GM12801 (cell line): Measurements from ENCODE around the gene GRAMD1B.

ENCODE experiments used
- TF ChIP-seq, protein P1 (sequence below): IDR thresholded peaks from one replicate; pipeline ENCODE4 v1.5.1; 2011; ENCODE audit warnings: control low read depth; ENCODE audit not compliant: insufficient read length; ENCODE audit errors: extremely low read depth

GRAMD1B gene

DNA sequence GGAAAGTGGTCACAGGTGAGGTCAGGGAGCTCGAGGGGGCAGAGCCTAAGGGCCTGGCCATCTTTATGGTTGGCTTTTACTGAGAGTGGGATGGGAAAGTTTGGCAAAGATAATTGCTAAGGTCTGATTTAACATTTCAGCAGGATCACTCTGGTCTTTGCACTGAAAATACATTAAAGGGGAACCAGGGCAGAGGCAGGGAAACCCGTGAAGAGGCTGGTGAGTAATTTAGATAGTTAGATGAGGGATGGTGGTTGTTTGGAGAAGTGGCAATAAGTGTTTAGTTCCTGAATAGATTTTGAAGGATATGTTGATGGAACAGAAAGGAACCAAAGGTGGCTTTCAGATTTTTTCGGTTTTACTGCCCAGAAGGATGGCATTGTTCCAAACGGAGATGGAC, 173.6 kb downstream of the GRAMD1B start:
- TF ChIP-seq, protein P1, sequence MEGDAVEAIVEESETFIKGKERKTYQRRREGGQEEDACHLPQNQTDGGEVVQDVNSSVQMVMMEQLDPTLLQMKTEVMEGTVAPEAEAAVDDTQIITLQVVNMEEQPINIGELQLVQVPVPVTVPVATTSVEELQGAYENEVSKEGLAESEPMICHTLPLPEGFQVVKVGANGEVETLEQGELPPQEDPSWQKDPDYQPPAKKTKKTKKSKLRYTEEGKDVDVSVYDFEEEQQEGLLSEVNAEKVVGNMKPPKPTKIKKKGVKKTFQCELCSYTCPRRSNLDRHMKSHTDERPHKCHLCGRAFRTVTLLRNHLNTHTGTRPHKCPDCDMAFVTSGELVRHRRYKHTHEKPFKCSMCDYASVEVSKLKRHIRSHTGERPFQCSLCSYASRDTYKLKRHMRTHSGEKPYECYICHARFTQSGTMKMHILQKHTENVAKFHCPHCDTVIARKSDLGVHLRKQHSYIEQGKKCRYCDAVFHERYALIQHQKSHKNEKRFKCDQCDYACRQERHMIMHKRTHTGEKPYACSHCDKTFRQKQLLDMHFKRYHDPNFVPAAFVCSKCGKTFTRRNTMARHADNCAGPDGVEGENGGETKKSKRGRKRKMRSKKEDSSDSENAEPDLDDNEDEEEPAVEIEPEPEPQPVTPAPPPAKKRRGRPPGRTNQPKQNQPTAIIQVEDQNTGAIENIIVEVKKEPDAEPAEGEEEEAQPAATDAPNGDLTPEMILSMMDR = no peak

DNA sequence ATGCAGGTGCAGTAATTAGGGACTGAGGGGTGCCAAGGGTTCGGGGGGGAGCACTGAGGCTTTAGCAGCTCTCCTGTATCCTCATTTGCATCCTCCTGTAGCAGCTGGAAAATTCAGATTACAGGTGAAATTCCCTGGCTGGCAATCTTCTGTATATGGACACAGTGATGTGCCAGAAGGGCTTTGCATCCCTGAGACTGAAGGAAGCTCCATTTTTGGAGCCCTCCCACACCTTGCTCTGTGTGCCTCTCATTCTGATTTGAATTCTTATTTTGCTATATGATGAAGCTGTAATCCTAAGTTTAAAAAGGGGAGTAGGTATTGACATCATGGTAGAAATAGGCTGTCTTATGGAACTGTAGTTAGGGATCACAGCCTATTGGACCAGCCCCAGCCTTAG, 177.7 kb downstream of the GRAMD1B start:
- TF ChIP-seq, protein P1 = no peak

DNA sequence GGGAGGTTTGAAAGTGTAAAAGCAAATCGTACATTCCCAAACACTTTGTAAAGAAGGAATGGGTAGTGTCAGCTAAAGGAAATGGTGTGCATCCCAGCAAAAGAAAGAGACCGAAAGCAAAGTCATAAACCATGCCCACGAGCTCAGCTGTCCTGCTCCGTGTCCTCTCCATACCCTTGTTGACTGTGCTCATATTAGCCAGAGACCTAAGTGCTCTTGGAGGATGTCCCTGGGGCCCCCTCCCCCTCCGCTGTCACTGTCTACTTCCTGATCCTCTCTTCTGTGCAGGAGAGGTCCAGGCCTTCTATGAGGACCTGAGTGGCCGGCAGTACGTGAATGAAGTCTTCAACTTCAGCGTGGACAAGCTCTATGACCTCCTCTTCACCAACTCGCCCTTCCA, 178.3 kb downstream of the GRAMD1B start:
- TF ChIP-seq, protein P1 = no peak

DNA sequence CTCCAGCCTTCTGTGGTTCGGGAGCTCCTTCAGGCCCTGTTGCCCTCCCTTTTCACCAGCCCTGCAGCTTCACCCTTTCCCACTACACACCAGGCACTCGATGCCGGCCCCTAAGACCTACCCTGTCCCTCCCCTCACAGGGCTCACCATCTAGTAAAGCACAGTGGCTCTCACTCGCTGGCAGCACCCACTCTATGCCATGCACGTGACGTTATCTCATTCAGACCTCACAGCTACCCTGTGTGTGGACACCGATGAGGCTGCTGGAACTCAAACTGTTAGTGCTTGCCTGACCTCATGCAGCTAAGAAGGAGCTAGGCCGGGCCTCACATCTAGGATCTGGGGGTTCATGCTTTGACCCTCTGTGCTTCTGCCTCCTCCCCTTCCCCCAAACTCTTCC, 178.9 kb downstream of the GRAMD1B start:
- TF ChIP-seq, protein P1 = no peak

DNA sequence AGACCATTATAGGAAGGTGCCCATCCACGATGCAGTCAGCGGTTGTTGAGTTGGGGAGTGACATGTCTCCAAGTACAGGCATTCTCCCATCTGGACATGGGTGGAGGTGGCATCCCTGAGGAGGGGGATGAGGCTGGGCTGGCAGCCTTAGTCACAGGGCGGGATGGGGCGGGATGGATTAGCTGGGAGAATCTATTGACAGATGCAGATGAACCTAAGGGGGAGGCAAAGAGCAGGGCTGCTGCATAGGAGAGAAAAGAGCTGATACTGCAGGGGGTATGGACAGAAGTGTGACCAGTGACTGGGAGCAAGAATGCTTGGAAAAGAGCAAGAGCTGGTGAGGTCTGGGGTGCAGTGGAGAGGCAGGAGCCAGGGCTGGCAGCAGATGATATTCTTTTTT, 181.6 kb downstream of the GRAMD1B start:
- TF ChIP-seq, protein P1 = no peak

DNA sequence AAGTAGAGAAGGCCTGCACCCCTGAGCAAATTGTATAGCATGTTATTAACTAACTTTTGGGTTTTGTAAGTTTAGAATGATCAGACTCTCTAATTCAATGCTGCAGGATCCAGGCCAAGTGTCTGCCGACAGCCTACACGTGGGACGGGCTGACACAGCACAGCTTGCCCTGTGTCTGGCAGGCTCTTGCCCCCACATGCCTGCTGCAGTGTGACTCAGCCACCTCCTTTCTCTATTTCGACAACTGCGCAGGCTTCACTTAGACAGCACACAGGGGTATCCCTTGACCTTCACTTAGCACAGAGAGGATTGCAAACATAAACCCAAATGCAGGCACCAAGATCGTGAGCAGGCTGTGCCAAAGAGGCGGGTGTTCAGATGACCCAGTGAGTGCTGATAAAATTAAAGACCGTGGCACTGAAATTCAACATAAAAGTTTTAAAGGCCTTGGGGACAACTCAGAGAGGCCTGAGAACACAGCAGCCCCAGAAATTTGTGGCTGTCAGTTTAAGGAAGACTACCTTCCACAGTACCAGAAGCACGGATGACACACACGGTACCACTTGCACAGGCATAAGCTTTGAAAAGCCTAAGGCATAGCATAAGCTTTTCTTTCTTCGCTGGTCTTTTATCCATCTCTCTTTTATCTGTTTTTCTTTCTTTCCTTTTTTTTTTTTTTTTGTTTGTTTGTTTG, 186.6 kb downstream of the GRAMD1B start:
- TF ChIP-seq, protein P1 = no peak

DNA sequence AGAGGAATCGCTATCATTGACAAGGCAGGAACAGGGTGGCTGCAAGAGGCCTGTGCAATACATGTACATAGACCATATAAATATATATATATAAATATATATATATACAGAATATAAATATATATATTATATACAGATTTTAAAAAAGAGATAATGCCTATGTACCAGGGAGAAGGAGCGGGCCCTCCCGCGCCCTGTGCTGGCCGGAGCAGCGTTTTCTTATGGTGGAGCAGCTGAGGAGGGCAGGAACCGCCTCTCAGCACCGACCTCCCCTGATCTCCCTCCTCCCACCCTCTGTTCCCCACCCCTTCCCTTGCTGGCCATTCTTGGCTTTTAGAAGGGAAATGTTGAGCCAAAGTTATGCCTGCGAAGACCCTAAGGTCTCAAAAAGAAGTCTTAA, 192.5 kb downstream of the GRAMD1B start:
- TF ChIP-seq, protein P1 = no peak
